Measurements from ENCODE around the gene FCN3.

The FCN3 gene

GRCh38 chr1:27341525-27342252, 32.9 kb downstream of the FCN3 start, which contains the start of gene SYTL1:
SYTL1 (plus strand) TSS chr1:27342022; CDS start chr1:27345335, 3,313 bp downstream.
- no peak for DNase-seq (ENCODE audit: low spot score)

GRCh38 chr1:27339213-27339612, 35.4 kb downstream of the FCN3 start:
- DNase-seq (ENCODE audit: low spot score), result no peak

GRCh38 chr1:27338751-27339150, 35.9 kb downstream of the FCN3 start:
- no peak for DNase-seq (ENCODE audit: low spot score)

GRCh38 chr1:27336756-27337155, 37.9 kb downstream of the FCN3 start:
- no peak for DNase-seq (ENCODE audit: low spot score)

GRCh38 chr1:27335506-27336422, 38.9 kb downstream of the FCN3 start:
- DNase-seq (ENCODE audit: low spot score), result no peak

- no peak for DNase-seq (ENCODE audit: low spot score)
Measured at GRCh38 chr1:27333717-27334279, 40.8 kb downstream of the FCN3 start.

GRCh38 chr1:27332536-27333281, 41.9 kb downstream of the FCN3 start:
- DNase-seq (ENCODE audit: low spot score), result no peak

- DNase-seq (ENCODE audit: low spot score), result no peak
Measured at GRCh38 chr1:27331922-27332321, 42.7 kb downstream of the FCN3 start.

GRCh38 chr1:27331426-27331825, 43.2 kb downstream of the FCN3 start:
- no peak for DNase-seq (ENCODE audit: low spot score)

- no peak for DNase-seq (ENCODE audit: low spot score)
Measured at GRCh38 chr1:27330786-27331185, 43.8 kb downstream of the FCN3 start.

- no peak for DNase-seq (ENCODE audit: low spot score)
Measured at GRCh38 chr1:27327964-27328363, 46.7 kb downstream of the FCN3 start.

GRCh38 chr1:27325286-27325685, 49.3 kb downstream of the FCN3 start:
- DNase-seq (ENCODE audit: low spot score), result no peak

GRCh38 chr1:27322569-27323240, 51.9 kb downstream of the FCN3 start:
- peak; percentile 55 for DNase-seq (ENCODE audit: low spot score)

GRCh38 chr1:27321813-27322568, 52.6 kb downstream of the FCN3 start, which contains the start of gene TMEM222:
TMEM222 (plus strand) TSS chr1:27322163; CDS start chr1:27322198, 35 bp downstream.
- DNase-seq (ENCODE audit: low spot score), result peak; percentile 98
